Measurements from ENCODE around the gene HMCES.
"Not testable (repeated sequence)": the region's sequence is repeated elsewhere in the genome, so short reads cannot be mapped to it uniquely, and the experiment has no call there.

DNA sequence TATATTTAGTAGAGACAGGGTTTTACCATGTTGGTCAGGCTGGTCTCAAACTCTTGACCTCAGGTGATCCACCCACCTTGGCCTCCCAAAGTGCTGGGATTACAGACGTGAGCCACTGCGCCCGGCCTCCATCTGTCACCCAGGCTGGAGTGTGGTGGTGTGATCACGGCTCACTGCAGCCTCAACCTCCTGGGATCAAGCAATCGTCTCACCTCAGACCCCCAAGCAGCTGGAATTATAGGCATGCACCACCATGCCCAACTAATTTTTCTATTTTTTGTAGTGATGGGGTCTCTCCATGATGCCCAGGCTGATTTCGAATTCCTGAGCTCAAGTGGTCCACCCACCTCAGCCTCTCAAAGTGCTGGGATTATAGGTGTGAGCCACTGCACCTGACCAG is 13.7 kb upstream of the HMCES start:
- TF ChIP-seq, protein P1, sequence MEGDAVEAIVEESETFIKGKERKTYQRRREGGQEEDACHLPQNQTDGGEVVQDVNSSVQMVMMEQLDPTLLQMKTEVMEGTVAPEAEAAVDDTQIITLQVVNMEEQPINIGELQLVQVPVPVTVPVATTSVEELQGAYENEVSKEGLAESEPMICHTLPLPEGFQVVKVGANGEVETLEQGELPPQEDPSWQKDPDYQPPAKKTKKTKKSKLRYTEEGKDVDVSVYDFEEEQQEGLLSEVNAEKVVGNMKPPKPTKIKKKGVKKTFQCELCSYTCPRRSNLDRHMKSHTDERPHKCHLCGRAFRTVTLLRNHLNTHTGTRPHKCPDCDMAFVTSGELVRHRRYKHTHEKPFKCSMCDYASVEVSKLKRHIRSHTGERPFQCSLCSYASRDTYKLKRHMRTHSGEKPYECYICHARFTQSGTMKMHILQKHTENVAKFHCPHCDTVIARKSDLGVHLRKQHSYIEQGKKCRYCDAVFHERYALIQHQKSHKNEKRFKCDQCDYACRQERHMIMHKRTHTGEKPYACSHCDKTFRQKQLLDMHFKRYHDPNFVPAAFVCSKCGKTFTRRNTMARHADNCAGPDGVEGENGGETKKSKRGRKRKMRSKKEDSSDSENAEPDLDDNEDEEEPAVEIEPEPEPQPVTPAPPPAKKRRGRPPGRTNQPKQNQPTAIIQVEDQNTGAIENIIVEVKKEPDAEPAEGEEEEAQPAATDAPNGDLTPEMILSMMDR (IDR thresholded peaks at IDR 0.05), result not testable (repeated sequence)
- not testable (repeated sequence) for TF ChIP-seq POLR2A (IDR thresholded peaks at IDR 0.05)
